ENCODE results near the gene PDCD10.

Gene PDCD10

GRCh38 chr3:167732313-167733065 is 2.2 kb downstream of the PDCD10 start:
- Histone ChIP-seq H3K4me1 (ENCODE audit: control insufficient read depth, low read depth, low read length) (peaks cover 34% of the 10 kb centered on the region), H3K4me3 (ENCODE audit: low read length) (peak overlapping the region; percentile 95), H3K9me3 (ENCODE audit: control insufficient read depth, low read depth, low read length) (no peaks in the 10 kb centered on the region), H3K27ac (ENCODE audit: low read length) (no peak overlapping the region), H3K36me3 (ENCODE audit: control insufficient read depth, low read depth, low read length) (no peaks in the 10 kb centered on the region), H3K9ac (ENCODE audit: low read length) (peak overlapping the region; percentile 21), H3K27me3 (ENCODE audit: control insufficient read depth, insufficient read depth, low read length) (no peaks in the 10 kb centered on the region)

GRCh38 chr3:167731393-167731792 is 3.3 kb downstream of the PDCD10 start:
- Histone ChIP-seq H3K4me3 (ENCODE audit: low read length) (no peak overlapping the region), H3K27me3 (ENCODE audit: control insufficient read depth, insufficient read depth, low read length) (no peaks in the 10 kb centered on the region), H3K9me3 (ENCODE audit: control insufficient read depth, low read depth, low read length) (no peaks in the 10 kb centered on the region), H3K36me3 (ENCODE audit: control insufficient read depth, low read depth, low read length) (no peaks in the 10 kb centered on the region), H3K9ac (ENCODE audit: low read length) (no peak overlapping the region), H3K27ac (ENCODE audit: low read length) (no peak overlapping the region), H3K4me1 (ENCODE audit: control insufficient read depth, low read depth, low read length) (peaks cover 26% of the 10 kb centered on the region)

- peaks cover 23% of the 10 kb centered on the region for H3K4me1 ChIP-seq (ENCODE audit: control insufficient read depth, low read depth, low read length)
Measured at GRCh38 chr3:167729591-167729990, 5.1 kb downstream of the PDCD10 start.

GRCh38 chr3:167728632-167729323 is 5.9 kb downstream of the PDCD10 start:
- H3K9ac ChIP-seq (ENCODE audit: low read length): no peak overlapping the region
- no peak overlapping the region for H3K4me3 ChIP-seq (ENCODE audit: low read length)
- H3K4me1 ChIP-seq (ENCODE audit: control insufficient read depth, low read depth, low read length): peaks cover 27% of the 10 kb centered on the region
- no peak overlapping the region for H3K27ac ChIP-seq (ENCODE audit: low read length)
- no peaks in the 10 kb centered on the region for H3K36me3 ChIP-seq (ENCODE audit: control insufficient read depth, low read depth, low read length)
- no peaks in the 10 kb centered on the region for H3K27me3 ChIP-seq (ENCODE audit: control insufficient read depth, insufficient read depth, low read length)
- no peaks in the 10 kb centered on the region for H3K9me3 ChIP-seq (ENCODE audit: control insufficient read depth, low read depth, low read length)

More at GRCh38 chr3:167729591-167729990, 5.1 kb downstream of the PDCD10 start:
- Histone ChIP-seq H3K4me3 (ENCODE audit: low read length) (no peak overlapping the region), H3K9ac (ENCODE audit: low read length) (no peak overlapping the region), H3K36me3 (ENCODE audit: control insufficient read depth, low read depth, low read length) (no peaks in the 10 kb centered on the region), H3K9me3 (ENCODE audit: control insufficient read depth, low read depth, low read length) (no peaks in the 10 kb centered on the region), H3K27ac (ENCODE audit: low read length) (no peak overlapping the region), H3K27me3 (ENCODE audit: control insufficient read depth, insufficient read depth, low read length) (no peaks in the 10 kb centered on the region)

GRCh38 chr3:167728176-167728575 is 6.5 kb downstream of the PDCD10 start:
- Histone ChIP-seq H3K36me3 (ENCODE audit: control insufficient read depth, low read depth, low read length) (no peaks in the 10 kb centered on the region), H3K9ac (ENCODE audit: low read length) (no peak overlapping the region), H3K9me3 (ENCODE audit: control insufficient read depth, low read depth, low read length) (no peaks in the 10 kb centered on the region), H3K4me1 (ENCODE audit: control insufficient read depth, low read depth, low read length) (peaks cover 28% of the 10 kb centered on the region), H3K4me3 (ENCODE audit: low read length) (no peak overlapping the region), H3K27ac (ENCODE audit: low read length) (no peak overlapping the region), H3K27me3 (ENCODE audit: control insufficient read depth, insufficient read depth, low read length) (no peaks in the 10 kb centered on the region)

- Histone ChIP-seq H3K27me3 (ENCODE audit: control insufficient read depth, insufficient read depth, low read length) (no peaks in the 10 kb centered on the region), H3K9ac (ENCODE audit: low read length) (no peak overlapping the region), H3K4me1 (ENCODE audit: control insufficient read depth, low read depth, low read length) (peaks cover 29% of the 10 kb centered on the region), H3K4me3 (ENCODE audit: low read length) (no peak overlapping the region), H3K27ac (ENCODE audit: low read length) (no peak overlapping the region), H3K9me3 (ENCODE audit: control insufficient read depth, low read depth, low read length) (no peaks in the 10 kb centered on the region), H3K36me3 (ENCODE audit: control insufficient read depth, low read depth, low read length) (peaks cover 12% of the 10 kb centered on the region)
Measured at GRCh38 chr3:167723872-167724271, 10.8 kb downstream of the PDCD10 start.

- Histone ChIP-seq H3K9ac (ENCODE audit: low read length) (no peak overlapping the region), H3K9me3 (ENCODE audit: control insufficient read depth, low read depth, low read length) (no peaks in the 10 kb centered on the region), H3K4me3 (ENCODE audit: low read length) (no peak overlapping the region), H3K4me1 (ENCODE audit: control insufficient read depth, low read depth, low read length) (peaks cover 26% of the 10 kb centered on the region), H3K36me3 (ENCODE audit: control insufficient read depth, low read depth, low read length) (peaks cover 20% of the 10 kb centered on the region), H3K27ac (ENCODE audit: low read length) (peak overlapping the region; percentile 51), H3K27me3 (ENCODE audit: control insufficient read depth, insufficient read depth, low read length) (no peaks in the 10 kb centered on the region)
Measured at GRCh38 chr3:167723025-167723512, 11.6 kb downstream of the PDCD10 start.

- Histone ChIP-seq H3K36me3 (ENCODE audit: control insufficient read depth, low read depth, low read length) (peaks cover 32% of the 10 kb centered on the region), H3K9ac (ENCODE audit: low read length) (no peak overlapping the region), H3K4me3 (ENCODE audit: low read length) (no peak overlapping the region), H3K9me3 (ENCODE audit: control insufficient read depth, low read depth, low read length) (no peaks in the 10 kb centered on the region), H3K27me3 (ENCODE audit: control insufficient read depth, insufficient read depth, low read length) (no peaks in the 10 kb centered on the region), H3K4me1 (ENCODE audit: control insufficient read depth, low read depth, low read length) (peaks cover 18% of the 10 kb centered on the region), H3K27ac (ENCODE audit: low read length) (no peak overlapping the region)
Measured at GRCh38 chr3:167718582-167718981, 16.1 kb downstream of the PDCD10 start.

GRCh38 chr3:167716920-167717319 is 17.8 kb downstream of the PDCD10 start:
- no peak overlapping the region for H3K27ac ChIP-seq (ENCODE audit: low read length)

GRCh38 chr3:167714871-167715270 is 19.8 kb downstream of the PDCD10 start:
- Histone ChIP-seq H3K27me3 (ENCODE audit: control insufficient read depth, insufficient read depth, low read length) (no peaks in the 10 kb centered on the region), H3K27ac (ENCODE audit: low read length) (no peak overlapping the region), H3K9me3 (ENCODE audit: control insufficient read depth, low read depth, low read length) (no peaks in the 10 kb centered on the region), H3K9ac (ENCODE audit: low read length) (no peak overlapping the region), H3K4me3 (ENCODE audit: low read length) (no peak overlapping the region), H3K4me1 (ENCODE audit: control insufficient read depth, low read depth, low read length) (no peaks in the 10 kb centered on the region), H3K36me3 (ENCODE audit: control insufficient read depth, low read depth, low read length) (peaks cover 37% of the 10 kb centered on the region)

More at GRCh38 chr3:167716920-167717319, 17.8 kb downstream of the PDCD10 start:
- Histone ChIP-seq H3K27me3 (ENCODE audit: control insufficient read depth, insufficient read depth, low read length) (no peaks in the 10 kb centered on the region), H3K9me3 (ENCODE audit: control insufficient read depth, low read depth, low read length) (no peaks in the 10 kb centered on the region), H3K4me3 (ENCODE audit: low read length) (no peak overlapping the region), H3K4me1 (ENCODE audit: control insufficient read depth, low read depth, low read length) (peaks cover 6% of the 10 kb centered on the region), H3K9ac (ENCODE audit: low read length) (no peak overlapping the region), H3K36me3 (ENCODE audit: control insufficient read depth, low read depth, low read length) (peaks cover 32% of the 10 kb centered on the region)

- Histone ChIP-seq H3K4me3 (ENCODE audit: low read length) (no peak overlapping the region), H3K9ac (ENCODE audit: low read length) (no peak overlapping the region), H3K27ac (ENCODE audit: low read length) (no peak overlapping the region), H3K36me3 (ENCODE audit: control insufficient read depth, low read depth, low read length) (peaks cover 14% of the 10 kb centered on the region), H3K4me1 (ENCODE audit: control insufficient read depth, low read depth, low read length) (no peaks in the 10 kb centered on the region), H3K27me3 (ENCODE audit: control insufficient read depth, insufficient read depth, low read length) (no peaks in the 10 kb centered on the region), H3K9me3 (ENCODE audit: control insufficient read depth, low read depth, low read length) (no peaks in the 10 kb centered on the region)
Measured at GRCh38 chr3:167712445-167712844, 22.2 kb downstream of the PDCD10 start.

All from iPS-18a (cell line).